Fibroblast of peridontal ligament (primary cell): ENCODE results near the gene SERPINB13.
"Not testable (repeated sequence)": the region's sequence is repeated elsewhere in the genome, so short reads cannot be mapped to it uniquely, and the experiment has no call there.

ENCODE experiments used
- DNase-seq: peaks from one replicate; pipeline ENCODE4 v3.0.0-alpha.2; 2010; ENCODE audit errors: extremely low read depth

SERPINB13 gene

GRCh38 chr18:63590966-63591695, 4.0 kb downstream of the SERPINB13 start:
- DNase-seq = no peak

- no peak for DNase-seq
Observed at GRCh38 chr18:63591725-63592124, 4.6 kb downstream of the SERPINB13 start.

GRCh38 chr18:63592471-63592870, 5.3 kb downstream of the SERPINB13 start:
- no peak for DNase-seq

- no peak for DNase-seq
Observed at GRCh38 chr18:63596964-63597363, 9.8 kb downstream of the SERPINB13 start.

GRCh38 chr18:63603355-63603754, 16.2 kb downstream of the SERPINB13 start:
- no peak for DNase-seq

- DNase-seq = no peak
Observed at GRCh38 chr18:63603772-63604171, 16.6 kb downstream of the SERPINB13 start.

GRCh38 chr18:63604791-63605567, 17.8 kb downstream of the SERPINB13 start:
- no peak for DNase-seq

- DNase-seq = peak; percentile 2
Observed at GRCh38 chr18:63606526-63606925, 19.4 kb downstream of the SERPINB13 start.

- DNase-seq = no peak
Observed at GRCh38 chr18:63613420-63613819, 26.3 kb downstream of the SERPINB13 start.

GRCh38 chr18:63617049-63617914, 30.1 kb downstream of the SERPINB13 start:
- no peak for DNase-seq

- DNase-seq = no peak
Observed at GRCh38 chr18:63617915-63618234, 30.7 kb downstream of the SERPINB13 start.

- no peak for DNase-seq
Observed at GRCh38 chr18:63619661-63620060, 32.5 kb downstream of the SERPINB13 start.

- DNase-seq = no peak
Observed at GRCh38 chr18:63624863-63625262, 37.7 kb downstream of the SERPINB13 start.

GRCh38 chr18:63626431-63626830, 39.3 kb downstream of the SERPINB13 start:
- no peak for DNase-seq

- DNase-seq = no peak
Observed at GRCh38 chr18:63627819-63628218, 40.7 kb downstream of the SERPINB13 start.

GRCh38 chr18:63637703-63638102, 50.6 kb downstream of the SERPINB13 start:
- no peak for DNase-seq

GRCh38 chr18:63641157-63641680, 54.1 kb downstream of the SERPINB13 start:
- not testable (repeated sequence) for DNase-seq

- DNase-seq = not testable (repeated sequence)
Observed at GRCh38 chr18:63642668-63643356, 55.7 kb downstream of the SERPINB13 start.

GRCh38 chr18:63644142-63644541, 57.0 kb downstream of the SERPINB13 start, which contains the start of gene SERPINB4:
TSS of gene SERPINB4 (minus strand) at chr18:63644256. CDS start at chr18:63643577, 679 bp downstream.
- not testable (repeated sequence) for DNase-seq

- DNase-seq = not testable (repeated sequence)
Observed at GRCh38 chr18:63644694-63645093, 57.6 kb downstream of the SERPINB13 start.

- DNase-seq = peak; percentile 5
Observed at GRCh38 chr18:63646936-63647335, 59.8 kb downstream of the SERPINB13 start.
